Activated CD4-positive, alpha-beta memory T cell treated with anti-CD3 and anti-CD28 coated beads, Interleukin-2, amount 10 ng/mL, durations not matched to agents 7 days and 5 days (primary cell): ENCODE data around the gene INPP4B. TPM values are rescaled to one million over a fixed set of nuclear protein-coding genes. Genes with fewer than 3 reads are reported as not detected.
"Not testable (repeated sequence)": the region's sequence is repeated elsewhere in the genome, so short reads cannot be mapped to it uniquely, and the experiment has no call there.

Experiments
- CTCF ChIA-PET: fragments of 350-600 bp; sonication (Branson Sonifier 250); formaldehyde crosslinking; loops from one replicate; lab custom pipeline; 2021; ENCODE audit warnings: antibody characterized with exemption, inconsistent platforms; lab: Charles Lee
- POLR2A ChIA-PET: fragments of 350-600 bp; sonication (Branson Sonifier 250); formaldehyde crosslinking; loops from one replicate; lab custom pipeline; 2021; ENCODE audit warnings: antibody characterized with exemption; lab: Charles Lee
- DNase-seq: peaks from one replicate; pipeline ENCODE4 v3.0.0-alpha.2; 2020
- H3K27ac Mint-ChIP-seq: one replicate; pipeline ENCODE4 v1.8.0; 2021; ENCODE audit warnings: mild to moderate bottlenecking, mixed read lengths
- H3K27me3 Mint-ChIP-seq: one replicate; pipeline ENCODE4 v1.8.0; 2021; ENCODE audit warnings: mixed read lengths
- H3K36me3 Mint-ChIP-seq: one replicate; pipeline ENCODE4 v1.8.0; 2021; ENCODE audit warnings: low read depth, mixed read lengths
- H3K4me1 Mint-ChIP-seq: one replicate; pipeline ENCODE4 v1.8.0; 2021; ENCODE audit warnings: mixed read lengths
- H3K4me3 Mint-ChIP-seq: one replicate; pipeline ENCODE4 v1.8.0; 2021; ENCODE audit warnings: mild to moderate bottlenecking, mixed read lengths
- H3K9me3 Mint-ChIP-seq: one replicate; pipeline ENCODE4 v1.8.0; 2021; ENCODE audit warnings: mixed read lengths
- total RNA-seq, 2 experiments: library from RNA; stranded (reverse); gene quantifications; one replicate each; pipeline ENCODE4 v1.2.3, GENCODE V29; 2021

Gene INPP4B
- total RNA-seq, 2 experiments from 2014 or later, result 44.6 to 46.9 TPM

DNA sequence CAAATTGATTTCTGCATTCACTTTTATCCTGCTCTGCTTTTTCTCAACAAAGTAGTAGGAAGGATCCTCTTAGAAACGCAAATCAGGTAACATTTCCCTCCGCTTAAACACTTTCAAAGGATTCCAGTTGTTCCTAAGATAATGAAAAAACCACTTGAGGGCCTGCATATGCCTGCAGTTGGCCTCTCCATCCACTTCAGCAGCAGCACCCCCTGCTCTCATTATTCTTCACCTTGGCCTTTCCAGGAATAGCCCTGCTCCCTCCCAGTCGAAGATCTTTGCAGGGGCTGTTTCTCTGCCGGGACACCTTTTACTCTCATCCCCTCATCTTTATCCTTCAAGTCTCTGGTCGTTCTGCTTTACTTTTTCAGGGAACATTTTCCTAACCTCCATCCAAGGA, 314.0 kb downstream of the INPP4B start:
- H3K4me1 Mint-ChIP-seq, result no peaks in the 10 kb centered on the region
- ChIA-PET CTCF (no interaction called here), POLR2A (no interaction called here)
- no peak overlapping the region for H3K27ac Mint-ChIP-seq
- no peaks in the 10 kb centered on the region for H3K27me3 Mint-ChIP-seq
- H3K9me3 Mint-ChIP-seq, result no peaks in the 10 kb centered on the region
- no peaks in the 10 kb centered on the region for H3K36me3 Mint-ChIP-seq
- no peak for DNase-seq
- H3K4me3 Mint-ChIP-seq, result no peak overlapping the region

DNA sequence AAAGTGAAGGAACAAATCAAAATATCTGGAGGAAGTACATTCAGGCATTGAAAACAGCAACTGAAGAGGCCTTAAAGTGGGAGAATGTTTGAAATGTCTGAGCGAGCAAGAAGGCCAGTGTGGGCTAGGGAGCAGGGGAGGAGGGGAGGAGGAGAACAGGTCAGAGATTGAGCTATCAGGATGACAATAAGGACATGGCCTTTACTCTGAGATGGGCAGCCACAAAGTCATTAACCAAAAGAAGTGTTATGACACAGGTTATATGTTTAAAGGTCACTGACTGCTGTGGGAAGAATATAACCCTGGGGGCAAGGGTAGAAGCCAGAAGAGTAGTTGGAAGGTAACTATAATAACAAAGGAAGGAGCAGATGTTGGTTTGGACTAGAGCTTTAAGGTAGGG, 315.4 kb downstream of the INPP4B start:
- no peaks in the 10 kb centered on the region for H3K4me1 Mint-ChIP-seq
- DNase-seq, result no peak
- ChIA-PET POLR2A (no interaction called here), CTCF (no interaction called here)
- H3K27ac Mint-ChIP-seq, result no peak overlapping the region
- H3K4me3 Mint-ChIP-seq, result no peak overlapping the region
- H3K36me3 Mint-ChIP-seq, result no peaks in the 10 kb centered on the region
- no peaks in the 10 kb centered on the region for H3K27me3 Mint-ChIP-seq
- H3K9me3 Mint-ChIP-seq, result no peaks in the 10 kb centered on the region

DNA sequence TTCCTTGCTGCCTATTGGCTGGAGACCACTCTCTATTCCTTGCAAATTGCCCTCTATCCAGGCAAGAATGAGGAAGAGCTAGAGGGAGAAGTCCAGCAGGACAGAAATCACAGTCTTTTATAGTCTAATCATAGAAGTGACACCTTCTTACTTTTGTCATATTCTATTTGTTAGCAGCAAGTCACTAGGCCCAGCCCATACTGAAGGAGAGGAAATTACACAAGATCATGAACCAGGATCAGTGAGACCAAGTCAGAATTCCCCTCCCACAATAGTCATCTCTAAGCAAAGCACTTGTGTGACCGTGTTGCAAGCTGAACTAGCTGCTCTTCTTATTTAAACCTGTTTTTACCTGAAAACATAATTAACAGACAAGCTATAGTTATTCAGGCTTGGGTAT, 317.7 kb downstream of the INPP4B start:
- Mint-ChIP-seq H3K27ac (no peak overlapping the region), H3K4me1 (no peaks in the 10 kb centered on the region), H3K36me3 (no peaks in the 10 kb centered on the region), H3K9me3 (no peaks in the 10 kb centered on the region), H3K4me3 (no peak overlapping the region), H3K27me3 (no peaks in the 10 kb centered on the region)
- POLR2A ChIA-PET, result no interaction called here
- CTCF ChIA-PET, result no interaction called here
- no peak for DNase-seq

DNA sequence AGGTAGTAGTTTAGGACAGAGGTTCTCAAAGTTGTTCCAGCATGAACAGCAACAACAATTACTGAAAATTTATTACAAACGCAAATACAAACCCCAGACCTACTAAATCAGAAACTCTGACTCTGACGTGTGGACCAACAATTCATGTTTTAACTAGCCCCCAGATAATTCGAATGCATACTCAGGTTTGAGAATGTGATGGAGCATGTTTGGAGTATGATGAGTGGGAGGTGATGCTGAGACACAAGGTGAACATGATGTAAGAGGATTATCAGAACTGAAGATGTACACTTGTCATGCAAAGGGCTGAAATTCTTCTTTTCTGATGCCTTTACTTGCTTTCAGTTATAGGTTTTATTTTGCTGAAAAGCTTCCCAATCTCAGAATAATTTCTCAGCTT, 323.0 kb downstream of the INPP4B start:
- Mint-ChIP-seq H3K27me3 (no peaks in the 10 kb centered on the region), H3K27ac (no peak overlapping the region), H3K4me1 (no peaks in the 10 kb centered on the region), H3K36me3 (no peaks in the 10 kb centered on the region), H3K4me3 (no peak overlapping the region), H3K9me3 (no peaks in the 10 kb centered on the region)
- no peak for DNase-seq
- ChIA-PET POLR2A (no interaction called here), CTCF (no interaction called here)

DNA sequence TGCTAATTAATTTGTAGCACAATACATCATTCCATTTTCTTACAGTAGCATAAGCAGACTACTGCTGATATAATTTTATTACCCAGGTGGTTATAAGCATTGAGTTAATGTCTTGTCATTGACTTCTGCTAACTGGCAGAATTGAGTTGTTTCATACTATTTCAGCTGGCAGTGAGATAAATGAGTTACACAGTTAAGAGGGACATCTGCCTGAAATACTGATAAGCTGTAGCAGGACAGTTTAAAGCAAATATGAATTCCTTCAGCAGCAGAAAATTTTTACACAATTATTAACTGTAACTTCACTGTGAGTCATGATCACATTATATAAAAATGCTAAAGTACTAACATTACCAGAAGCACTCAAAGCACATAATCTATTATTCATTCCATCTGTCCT, 326.8 kb downstream of the INPP4B start:
- ChIA-PET POLR2A (no interaction called here), CTCF (no interaction called here)
- H3K27me3 Mint-ChIP-seq, result no peaks in the 10 kb centered on the region
- H3K27ac Mint-ChIP-seq, result no peak overlapping the region
- DNase-seq, result no peak
- no peaks in the 10 kb centered on the region for H3K36me3 Mint-ChIP-seq
- H3K4me3 Mint-ChIP-seq, result no peak overlapping the region
- H3K4me1 Mint-ChIP-seq, result no peaks in the 10 kb centered on the region
- no peaks in the 10 kb centered on the region for H3K9me3 Mint-ChIP-seq

DNA sequence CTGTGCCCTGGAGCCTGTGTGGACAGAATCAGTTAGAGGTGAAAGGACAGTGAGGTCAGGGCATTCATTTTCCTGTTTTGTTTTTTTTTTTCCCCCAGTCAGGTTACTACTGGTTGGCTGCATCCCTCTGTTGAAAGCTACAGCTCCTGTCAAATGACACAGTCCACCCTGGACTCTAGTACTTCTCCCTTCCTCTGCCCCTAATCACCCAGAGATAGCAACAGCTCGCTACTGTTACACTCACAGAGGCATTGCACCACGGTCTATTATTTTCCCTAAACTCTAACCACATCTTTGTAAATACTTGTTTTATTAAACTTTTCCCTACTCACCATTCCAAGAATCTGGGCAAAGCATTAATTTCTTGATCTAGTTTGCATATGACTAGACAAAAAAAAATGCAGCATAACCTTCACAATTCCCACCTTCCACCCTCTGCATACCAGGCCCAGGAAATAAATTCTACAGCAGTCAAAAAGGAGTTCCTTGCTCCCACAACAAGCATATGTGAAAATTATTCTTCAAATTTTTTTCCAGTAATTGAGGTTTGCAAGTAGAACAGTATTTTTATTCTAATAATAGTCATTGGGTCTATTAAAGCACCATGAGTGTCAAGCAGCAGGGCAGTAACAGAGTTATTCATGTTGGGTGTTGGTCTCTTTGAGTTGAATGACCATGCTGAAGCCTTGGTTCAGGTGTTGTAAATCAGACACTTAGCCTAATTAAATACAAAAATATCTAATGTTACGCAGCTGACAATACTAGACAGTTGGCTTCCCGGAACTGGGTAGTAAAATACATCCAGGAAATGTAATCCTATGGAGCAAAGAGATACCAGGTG, 329.2 kb downstream of the INPP4B start:
- H3K4me1 Mint-ChIP-seq, result no peaks in the 10 kb centered on the region
- no peaks in the 10 kb centered on the region for H3K36me3 Mint-ChIP-seq
- ChIA-PET POLR2A (no interaction called here), CTCF (no interaction called here)
- no peak overlapping the region for H3K4me3 Mint-ChIP-seq
- DNase-seq, result no peak
- H3K9me3 Mint-ChIP-seq, result no peaks in the 10 kb centered on the region
- no peak overlapping the region for H3K27ac Mint-ChIP-seq
- H3K27me3 Mint-ChIP-seq, result no peaks in the 10 kb centered on the region

DNA sequence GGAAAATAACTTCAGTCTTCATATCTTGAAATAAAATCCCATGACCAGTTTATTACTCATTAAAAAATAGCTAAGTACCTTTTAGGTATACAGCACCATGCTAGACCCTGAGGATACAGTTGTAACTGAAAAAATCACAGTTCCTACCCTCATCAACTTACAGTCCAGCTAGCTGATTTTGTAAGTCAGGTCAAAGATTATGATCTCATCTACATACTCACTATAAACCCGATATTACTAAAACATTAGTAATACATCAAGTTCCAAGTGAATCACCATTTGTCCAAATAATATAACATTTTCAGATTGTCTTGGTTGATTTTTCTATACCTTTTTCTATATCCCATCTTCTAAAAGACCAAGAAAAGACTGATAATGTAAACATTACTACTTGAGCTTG, 333.9 kb downstream of the INPP4B start:
- Mint-ChIP-seq H3K36me3 (no peaks in the 10 kb centered on the region), H3K4me1 (no peaks in the 10 kb centered on the region), H3K4me3 (no peak overlapping the region), H3K27ac (no peak overlapping the region), H3K9me3 (peaks cover 4% of the 10 kb centered on the region), H3K27me3 (no peaks in the 10 kb centered on the region)
- no peak for DNase-seq
- ChIA-PET POLR2A (no interaction called here), CTCF (no interaction called here)

DNA sequence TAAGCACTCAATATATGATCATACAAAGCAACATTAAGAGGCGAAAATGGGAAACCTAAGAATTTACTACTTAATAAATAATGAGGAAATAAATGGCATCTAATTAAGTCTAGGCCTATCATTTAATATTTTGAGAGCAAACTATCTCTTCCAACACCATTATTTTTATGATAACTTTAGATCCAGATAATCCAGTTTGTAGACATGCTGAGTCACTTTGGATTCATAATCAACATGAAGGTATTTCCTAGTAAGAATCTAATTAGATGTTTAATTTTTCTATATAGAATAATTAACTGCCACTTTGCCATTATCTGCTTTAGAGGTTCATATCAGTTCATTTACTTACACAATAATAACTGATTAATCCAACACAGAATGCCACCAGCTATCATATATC, 336.2 kb downstream of the INPP4B start:
- Mint-ChIP-seq H3K4me3 (no peak overlapping the region), H3K27ac (no peak overlapping the region), H3K27me3 (no peaks in the 10 kb centered on the region), H3K36me3 (no peaks in the 10 kb centered on the region), H3K4me1 (no peaks in the 10 kb centered on the region), H3K9me3 (peaks cover 4% of the 10 kb centered on the region)
- ChIA-PET POLR2A (no interaction called here), CTCF (no interaction called here)
- no peak for DNase-seq

DNA sequence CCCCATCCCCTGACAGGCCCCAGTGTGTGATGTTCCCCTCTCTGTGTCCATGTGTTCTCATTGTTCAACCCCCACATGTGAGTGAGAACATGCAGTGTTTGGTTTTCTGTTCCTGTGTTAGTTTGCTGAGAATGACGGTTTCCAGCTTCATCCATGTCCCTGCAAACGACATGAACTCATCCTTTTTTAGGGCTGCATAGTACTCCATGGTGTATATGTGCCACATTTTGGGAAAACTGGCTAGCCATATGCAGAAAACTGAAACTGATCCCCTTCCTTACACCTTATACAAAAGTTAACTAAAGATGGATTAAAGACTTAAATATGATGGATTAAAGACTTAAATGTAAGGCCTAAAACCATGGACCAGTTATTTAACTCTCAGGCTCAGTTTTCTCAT, 336.7 kb downstream of the INPP4B start:
- H3K36me3 Mint-ChIP-seq, POLR2A ChIA-PET, CTCF ChIA-PET, DNase-seq, H3K9me3 Mint-ChIP-seq, H3K4me1 Mint-ChIP-seq, H3K27ac Mint-ChIP-seq, H3K27me3 Mint-ChIP-seq, H3K4me3 Mint-ChIP-seq: not testable (repeated sequence)

DNA sequence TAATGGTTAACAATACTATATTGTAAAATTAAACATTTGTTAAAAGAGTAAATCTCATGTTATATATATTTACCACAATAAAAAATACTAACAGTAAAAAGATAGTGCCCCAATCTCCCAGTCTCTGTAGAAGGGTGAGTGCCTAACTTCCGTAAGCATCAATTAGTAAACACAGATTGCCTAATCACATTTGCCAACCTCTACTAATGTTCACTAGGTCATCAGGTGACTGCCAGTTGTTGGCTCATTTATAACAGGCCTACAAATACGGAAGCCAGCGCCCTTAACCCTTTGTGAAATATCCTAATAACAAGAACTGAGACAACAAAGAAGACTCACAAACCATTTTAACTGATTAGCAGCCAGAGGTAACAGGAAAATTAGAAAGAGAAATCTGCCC, 345.1 kb downstream of the INPP4B start:
- no peak for DNase-seq
- no peaks in the 10 kb centered on the region for H3K4me1 Mint-ChIP-seq
- H3K9me3 Mint-ChIP-seq, result no peaks in the 10 kb centered on the region
- H3K27me3 Mint-ChIP-seq, result no peaks in the 10 kb centered on the region
- CTCF ChIA-PET, result no interaction called here
- H3K36me3 Mint-ChIP-seq, result no peaks in the 10 kb centered on the region
- H3K27ac Mint-ChIP-seq, result no peak overlapping the region
- H3K4me3 Mint-ChIP-seq, result no peak overlapping the region
- POLR2A ChIA-PET, result no interaction called here

DNA sequence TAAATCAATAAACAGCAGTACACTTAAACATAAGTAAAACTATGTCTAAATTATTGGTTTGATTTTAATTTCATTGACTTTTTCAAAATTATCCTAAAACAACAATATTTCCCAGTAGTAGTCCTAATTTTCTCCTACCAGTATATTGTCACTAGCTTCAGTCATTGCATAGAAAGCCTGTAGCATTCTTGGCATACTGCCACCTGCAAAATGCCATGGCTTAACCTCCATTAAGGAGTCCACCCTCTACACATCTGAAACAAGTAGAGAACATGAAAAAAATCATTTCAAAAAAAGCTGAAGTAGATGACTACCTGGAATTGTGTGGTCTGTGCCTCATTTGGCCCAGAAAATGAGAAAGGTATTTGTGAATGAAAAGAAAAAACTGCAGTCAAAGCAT, 348.5 kb downstream of the INPP4B start:
- Mint-ChIP-seq H3K4me1 (no peaks in the 10 kb centered on the region), H3K4me3 (no peak overlapping the region), H3K27ac (no peak overlapping the region), H3K9me3 (peaks cover 7% of the 10 kb centered on the region), H3K27me3 (no peaks in the 10 kb centered on the region), H3K36me3 (peaks cover 5% of the 10 kb centered on the region)
- CTCF ChIA-PET, result no interaction called here
- POLR2A ChIA-PET, result no interaction called here
- DNase-seq, result no peak

DNA sequence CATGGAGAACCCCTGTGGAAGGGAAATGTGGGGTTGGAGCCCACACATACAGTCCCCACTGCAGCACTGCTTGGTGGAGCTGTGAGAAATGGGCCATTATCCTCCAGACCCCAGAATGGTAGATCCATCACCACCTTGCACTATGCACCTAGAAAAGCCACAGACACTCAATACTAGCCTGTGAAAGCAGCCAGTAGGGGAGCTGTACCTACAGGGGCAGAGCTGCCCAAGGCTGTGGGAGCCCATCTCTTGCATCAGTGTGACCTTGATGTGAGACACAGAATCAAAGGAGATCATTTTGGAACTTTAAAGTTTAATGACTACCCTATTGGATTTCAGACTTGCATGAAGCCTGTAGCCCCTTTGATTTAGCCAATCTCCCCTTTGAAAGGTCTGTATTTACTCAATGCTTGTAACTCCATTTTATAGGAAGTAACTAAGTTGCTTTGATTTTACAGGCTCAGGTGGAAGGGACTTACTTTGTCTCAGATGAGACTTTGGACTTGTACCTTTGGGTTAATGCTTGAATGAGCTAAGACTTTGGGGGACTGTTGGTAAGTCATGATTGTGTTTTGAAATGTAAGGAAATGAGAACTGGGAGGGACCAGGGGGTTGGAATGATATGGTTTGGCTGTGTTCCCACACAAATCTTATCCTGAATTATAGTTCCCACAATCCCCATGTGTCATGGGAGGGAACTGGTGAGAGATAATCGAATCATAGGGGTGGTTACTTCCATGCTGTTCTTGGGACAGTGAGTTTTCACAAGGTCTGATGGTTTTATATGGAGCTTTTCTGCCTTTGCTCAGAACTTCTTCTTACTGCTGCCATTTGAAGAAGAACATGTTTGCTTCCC, 352.6 kb downstream of the INPP4B start:
- no peak overlapping the region for H3K27ac Mint-ChIP-seq
- H3K4me1 Mint-ChIP-seq, result no peaks in the 10 kb centered on the region
- H3K36me3 Mint-ChIP-seq, result peaks cover 5% of the 10 kb centered on the region
- DNase-seq, result no peak
- ChIA-PET CTCF (no interaction called here), POLR2A (no interaction called here)
- no peak overlapping the region for H3K4me3 Mint-ChIP-seq
- no peaks in the 10 kb centered on the region for H3K27me3 Mint-ChIP-seq
- peaks cover 13% of the 10 kb centered on the region for H3K9me3 Mint-ChIP-seq

DNA sequence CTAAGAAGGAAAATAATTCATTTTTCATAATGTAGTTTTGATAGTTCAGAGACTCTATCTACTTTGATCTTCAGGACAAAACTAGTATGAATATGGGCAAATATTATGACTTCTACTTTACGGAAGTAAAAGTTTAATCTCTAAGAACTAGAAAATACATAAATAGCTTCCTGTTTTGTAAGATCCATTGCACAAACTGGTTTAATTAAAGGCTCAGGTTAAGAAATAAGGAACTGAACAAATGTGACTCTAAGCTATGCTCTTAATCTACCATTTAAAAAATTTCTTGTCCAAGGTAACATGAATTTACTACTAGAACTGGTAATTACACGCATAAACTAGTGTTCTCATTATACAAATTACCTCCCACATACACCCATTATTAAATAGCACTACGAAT, 360.6 kb downstream of the INPP4B start:
- no peak for DNase-seq
- Mint-ChIP-seq H3K36me3 (no peaks in the 10 kb centered on the region), H3K27ac (no peak overlapping the region), H3K9me3 (peaks cover 3% of the 10 kb centered on the region), H3K27me3 (no peaks in the 10 kb centered on the region), H3K4me3 (no peak overlapping the region), H3K4me1 (no peaks in the 10 kb centered on the region)
- POLR2A ChIA-PET, result no interaction called here
- CTCF ChIA-PET, result no interaction called here

DNA sequence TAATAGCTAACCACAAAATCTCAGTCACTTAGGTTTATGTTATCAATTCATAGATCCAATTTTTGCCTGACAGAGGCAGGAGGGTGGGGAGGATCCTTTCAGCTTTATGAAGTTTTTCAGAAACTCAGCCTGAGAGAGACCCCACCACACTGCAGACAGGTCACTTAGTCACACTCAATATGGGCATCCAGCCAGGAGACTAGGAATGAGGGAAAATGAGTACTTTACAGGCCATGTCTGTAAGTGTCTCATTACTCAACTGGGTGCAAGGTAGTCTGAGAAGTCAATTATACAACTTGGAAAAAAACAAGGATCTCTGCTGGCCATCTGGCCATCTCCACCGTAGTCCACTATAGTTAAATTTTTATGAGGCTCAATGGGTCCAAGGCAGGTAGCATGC, 365.9 kb downstream of the INPP4B start:
- no peak for DNase-seq
- H3K27ac Mint-ChIP-seq, result no peak overlapping the region
- no peaks in the 10 kb centered on the region for H3K36me3 Mint-ChIP-seq
- H3K27me3 Mint-ChIP-seq, result no peaks in the 10 kb centered on the region
- ChIA-PET CTCF (no interaction called here), POLR2A (no interaction called here)
- H3K4me1 Mint-ChIP-seq, result peaks cover 12% of the 10 kb centered on the region
- peaks cover 2% of the 10 kb centered on the region for H3K9me3 Mint-ChIP-seq
- H3K4me3 Mint-ChIP-seq, result no peak overlapping the region
